CD4-positive, alpha-beta T cell treated with Interleukin-17A for 4 hours (primary cell): Measurements from ENCODE around the gene MOAP1.
"Not testable (repeated sequence)": the region's sequence is repeated elsewhere in the genome, so short reads cannot be mapped to it uniquely, and the experiment has no call there.

Source experiments
- DNase-seq: peaks from one replicate; pipeline ENCODE4 v3.0.0-alpha.2; 2020; ENCODE audit warnings: mixed read lengths

The MOAP1 gene

GRCh38 chr14:93183596-93184317 is 940 bp downstream of the MOAP1 start:
- no peak for DNase-seq

- no peak for DNase-seq
Measured at GRCh38 chr14:93175492-93175891, 9.2 kb downstream of the MOAP1 start.

GRCh38 chr14:93174731-93175130 is 10.0 kb downstream of the MOAP1 start:
- not testable (repeated sequence) for DNase-seq

GRCh38 chr14:93173943-93174395 is 10.7 kb downstream of the MOAP1 start:
- DNase-seq, result no peak

- DNase-seq, result no peak
Measured at GRCh38 chr14:93171376-93171775, 13.3 kb downstream of the MOAP1 start.

- DNase-seq, result not testable (repeated sequence)
Measured at GRCh38 chr14:93170141-93170540, 14.6 kb downstream of the MOAP1 start.

- not testable (repeated sequence) for DNase-seq
Measured at GRCh38 chr14:93169619-93170018, 15.1 kb downstream of the MOAP1 start.

- not testable (repeated sequence) for DNase-seq
Measured at GRCh38 chr14:93168610-93169009, 16.1 kb downstream of the MOAP1 start.

GRCh38 chr14:93165271-93166265 is 19.1 kb downstream of the MOAP1 start:
- not testable (repeated sequence) for DNase-seq

GRCh38 chr14:93163564-93163963 is 21.1 kb downstream of the MOAP1 start:
- DNase-seq, result no peak

- no peak for DNase-seq
Measured at GRCh38 chr14:93161411-93161940, 23.2 kb downstream of the MOAP1 start.

DNA sequence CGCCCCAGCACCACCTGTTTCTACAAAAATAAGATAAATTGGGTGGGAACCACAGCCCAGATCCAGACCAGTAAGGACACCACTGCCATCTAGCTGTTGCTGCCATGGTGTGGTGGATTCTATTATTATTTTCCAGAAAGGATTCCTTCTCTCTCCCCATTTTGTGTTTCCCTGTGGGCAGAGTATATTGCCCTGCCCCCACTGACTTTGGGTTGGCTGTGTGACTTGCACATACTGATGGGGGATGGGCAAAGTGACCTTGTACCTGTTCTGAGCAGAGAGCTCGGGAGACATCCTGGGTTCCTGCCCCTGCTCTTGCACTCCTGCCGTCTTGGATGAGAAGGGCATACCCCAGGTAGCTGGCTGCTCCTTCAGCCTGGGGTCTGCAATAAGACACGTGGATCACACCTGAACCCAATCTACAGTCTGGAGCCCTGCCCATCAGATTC is 24.3 kb downstream of the MOAP1 start:
- DNase-seq, result no peak

DNA sequence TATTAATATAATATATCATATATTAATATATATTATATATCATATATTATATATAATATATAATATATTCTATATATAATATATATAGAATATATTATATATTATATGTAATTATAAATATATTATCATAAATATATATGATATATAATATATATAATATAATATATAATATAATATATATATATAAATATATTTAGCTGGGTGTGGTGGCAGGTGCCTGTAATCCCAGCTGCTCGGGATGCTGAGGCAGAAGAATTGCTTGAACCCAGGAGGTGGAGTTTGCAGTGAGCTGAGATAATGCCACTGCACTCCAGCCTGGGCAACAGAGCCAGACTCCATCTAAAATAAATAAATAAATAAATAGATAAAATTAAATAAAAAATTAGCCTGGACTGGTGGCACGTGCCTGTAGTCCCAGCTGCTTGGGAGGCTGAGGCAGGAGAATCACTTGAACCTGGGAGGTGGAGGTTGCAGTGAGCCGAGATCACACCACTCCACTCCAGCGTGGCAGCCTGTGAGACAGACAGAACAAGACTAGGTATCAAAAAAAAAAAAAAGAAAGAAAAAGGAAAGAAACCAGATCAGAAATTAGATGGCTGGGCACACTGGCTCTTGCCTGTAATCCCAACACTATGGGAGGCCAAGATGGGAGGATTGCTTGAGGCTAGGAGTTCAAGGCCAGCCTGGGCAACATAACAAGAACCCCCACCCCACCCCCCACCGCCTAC is 24.9 kb downstream of the MOAP1 start:
- DNase-seq, result not testable (repeated sequence)

DNA sequence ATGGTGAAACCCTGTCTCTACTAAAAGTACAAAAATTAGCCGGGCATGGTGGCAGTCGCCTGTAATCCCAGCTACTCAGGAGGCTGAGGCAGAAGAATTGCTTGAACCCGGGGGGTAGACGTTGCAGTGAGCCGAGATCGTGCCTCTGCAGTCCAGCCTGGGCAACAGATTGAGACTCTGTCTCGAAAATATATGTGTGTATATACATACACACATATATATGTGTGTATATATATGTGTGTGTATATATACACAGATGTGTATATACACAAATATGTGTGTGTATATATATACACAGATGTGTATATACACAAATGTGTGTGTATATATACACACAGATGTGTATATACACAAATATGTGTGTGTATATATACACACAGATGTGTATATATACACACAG is 26.3 kb downstream of the MOAP1 start:
- not testable (repeated sequence) for DNase-seq

- no peak for DNase-seq
Measured at GRCh38 chr14:93156693-93157369, 27.9 kb downstream of the MOAP1 start.

DNA sequence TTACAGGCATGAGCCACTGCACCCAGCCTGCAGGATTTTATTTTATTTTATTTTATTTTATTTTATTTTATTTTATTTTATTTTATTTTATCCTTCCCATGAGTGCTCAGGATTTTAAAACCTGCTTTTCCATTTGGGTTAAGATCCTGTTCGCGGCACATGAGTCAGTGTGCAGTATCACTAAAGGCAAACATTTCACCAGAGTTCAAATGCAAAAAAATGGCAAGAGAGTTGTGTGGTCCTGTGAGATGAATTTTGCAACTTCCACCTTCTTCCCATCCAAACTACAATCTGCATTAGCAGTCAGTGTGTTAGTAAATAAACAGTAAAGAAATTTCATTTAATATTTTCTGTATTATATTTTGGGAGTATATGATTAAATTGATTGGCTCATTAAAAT is 29.0 kb downstream of the MOAP1 start:
- no peak for DNase-seq

- DNase-seq, result no peak
Measured at GRCh38 chr14:93153121-93153520, 31.6 kb downstream of the MOAP1 start.

GRCh38 chr14:93150227-93151208 is 34.2 kb downstream of the MOAP1 start:
- DNase-seq, result no peak

- DNase-seq, result no peak
Measured at GRCh38 chr14:93148979-93149378, 35.7 kb downstream of the MOAP1 start.

- no peak for DNase-seq
Measured at GRCh38 chr14:93146119-93146518, 38.6 kb downstream of the MOAP1 start.
